Subcutaneous adipose tissue (tissue), 4 donors: ENCODE data around the gene PALS2. TPM values are rescaled to one million over a fixed set of nuclear protein-coding genes. Genes with fewer than 3 reads are reported as not detected.

ENCODE experiments used
- CTCF ChIP-seq: fragments of 450-650 bp; IDR thresholded peaks from one replicate; pipeline ENCODE4 v1.5.1; 2016; ENCODE audit warnings: low read depth, mild to moderate bottlenecking, control low read depth, antibody characterized with exemption, moderate library complexity
- total RNA-seq, 4 donors: library from RNA; depleted of rRNA; stranded (reverse); fragments of >200 nt; gene quantifications; one replicate each; pipeline ENCODE4 v1.1.0, GENCODE V29; 2016

Gene PALS2
- total RNA-seq, 4 donors from 2014 or later = 7.3 to 30.8 (median 17.6) TPM

- TF ChIP-seq CTCF = no peak
Observed at GRCh38 chr7:24555184-24555583, 18.1 kb upstream of the PALS2 start.

- no peak for TF ChIP-seq CTCF
Observed at GRCh38 chr7:24555719-24556118, 17.5 kb upstream of the PALS2 start.

- TF ChIP-seq CTCF = no peak
Observed at GRCh38 chr7:24560772-24561171, 12.5 kb upstream of the PALS2 start.

GRCh38 chr7:24566274-24566673 lies 7.0 kb upstream of the PALS2 start:
- no peak for TF ChIP-seq CTCF

GRCh38 chr7:24570983-24571382 lies 2.3 kb upstream of the PALS2 start:
- TF ChIP-seq CTCF = no peak

GRCh38 chr7:24572016-24572392 lies 1.2 kb upstream of the PALS2 start:
- no peak for TF ChIP-seq CTCF

- no peak for TF ChIP-seq CTCF
Observed at GRCh38 chr7:24572393-24572996, 757 bp upstream of the PALS2 start.
